GM19397 (cell line): ENCODE measurements around the gene GMDS.

Experiments used
- ATAC-seq: cut with Tn5 transposase; IDR thresholded peaks from one replicate; pipeline ENCODE4 v1.9.1; 2021; ENCODE audit warnings: mild to moderate bottlenecking, moderate library complexity; ENCODE audit not compliant: unreplicated experiment

Gene GMDS

DNA sequence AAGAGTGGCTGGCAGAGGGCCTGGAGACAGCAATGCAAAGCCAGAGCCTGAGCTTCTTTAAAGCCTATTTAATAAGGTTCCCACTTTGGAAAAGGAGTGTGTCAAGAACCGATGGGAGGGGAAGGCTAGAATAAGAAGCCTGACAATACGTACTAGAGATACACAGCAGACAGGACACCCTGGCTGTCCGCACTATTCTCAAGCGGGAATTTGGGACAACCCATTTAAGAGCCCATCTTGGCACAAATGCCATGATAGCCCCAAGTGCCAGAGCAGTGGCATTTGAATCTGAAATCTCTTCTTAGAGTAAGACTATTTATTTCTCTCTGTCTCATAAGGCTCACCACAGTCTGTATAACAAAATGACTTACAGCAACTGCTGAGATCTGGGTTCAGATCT, 3.1 kb downstream of the GMDS start:
- ATAC-seq, result no peak

DNA sequence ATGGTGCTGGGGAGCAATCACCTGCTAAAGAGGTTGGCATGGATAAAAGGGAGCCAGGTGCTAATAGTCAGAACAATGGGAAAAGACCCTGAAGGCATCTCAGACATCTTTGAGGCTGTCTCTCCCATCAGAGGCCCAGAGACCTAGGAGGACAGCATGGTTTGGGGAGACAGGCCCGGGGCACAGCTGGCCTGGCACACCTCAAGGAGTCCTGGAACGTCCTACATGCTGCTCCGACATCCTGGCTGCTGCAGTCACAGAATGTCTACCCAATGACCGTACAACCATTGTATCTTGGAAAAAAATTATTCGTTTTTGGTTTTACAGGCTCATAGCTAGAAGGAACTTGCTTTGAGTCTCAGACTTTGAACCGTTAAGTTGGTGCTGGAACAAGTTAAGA, 4.4 kb downstream of the GMDS start:
- no peak for ATAC-seq

DNA sequence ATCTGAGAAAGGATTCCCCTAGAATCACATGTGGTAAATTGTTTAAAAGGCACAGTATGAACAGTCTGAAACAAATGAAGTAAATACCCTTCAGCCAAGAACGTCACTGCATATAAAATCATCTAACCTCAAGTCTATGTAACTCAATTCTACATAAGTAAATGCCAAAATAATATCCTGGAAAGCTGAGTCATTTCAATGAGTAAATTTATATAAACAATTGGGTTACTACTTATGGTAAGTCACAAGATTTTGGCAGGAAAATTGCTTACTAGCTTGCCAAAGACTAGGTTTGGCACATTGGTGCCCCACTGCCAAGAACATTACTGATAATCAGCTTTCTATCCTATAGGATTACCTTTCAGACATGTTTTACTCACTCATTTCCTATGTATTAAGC, 8.4 kb downstream of the GMDS start:
- ATAC-seq, result no peak

DNA sequence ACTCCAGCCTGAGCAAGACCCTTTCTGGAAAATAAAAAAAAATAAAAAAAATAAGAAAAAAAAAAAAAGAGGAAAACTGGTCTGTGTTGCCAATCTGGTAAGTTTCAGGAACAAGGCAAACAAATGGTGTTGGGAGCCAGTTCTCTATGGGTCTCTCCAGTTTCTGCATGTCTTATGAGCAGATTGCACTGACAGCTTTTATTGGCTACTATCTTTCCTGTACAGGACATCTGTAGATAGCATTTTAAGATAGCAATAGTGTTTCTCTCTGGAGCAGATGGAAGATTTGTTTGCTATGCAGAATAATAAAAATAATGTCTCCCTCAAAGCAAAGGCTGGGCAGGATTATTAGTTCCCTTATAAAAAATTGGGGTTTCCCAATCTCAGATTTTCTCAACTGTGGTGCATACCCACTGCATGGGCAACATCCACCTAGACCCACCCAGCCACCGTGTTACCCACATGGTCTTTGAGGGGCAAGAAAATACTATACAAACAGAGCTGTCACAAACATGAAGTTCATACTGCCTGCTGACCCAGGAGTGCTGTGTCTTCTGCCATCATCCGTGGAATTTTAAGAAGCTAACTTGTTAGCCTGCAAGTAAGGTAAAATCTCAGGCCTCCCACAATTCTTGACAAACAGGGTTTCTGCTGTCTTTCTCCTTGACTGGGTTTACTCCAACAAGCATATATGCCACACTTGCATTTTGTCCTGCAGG, 9.5 kb downstream of the GMDS start:
- ATAC-seq, result no peak

DNA sequence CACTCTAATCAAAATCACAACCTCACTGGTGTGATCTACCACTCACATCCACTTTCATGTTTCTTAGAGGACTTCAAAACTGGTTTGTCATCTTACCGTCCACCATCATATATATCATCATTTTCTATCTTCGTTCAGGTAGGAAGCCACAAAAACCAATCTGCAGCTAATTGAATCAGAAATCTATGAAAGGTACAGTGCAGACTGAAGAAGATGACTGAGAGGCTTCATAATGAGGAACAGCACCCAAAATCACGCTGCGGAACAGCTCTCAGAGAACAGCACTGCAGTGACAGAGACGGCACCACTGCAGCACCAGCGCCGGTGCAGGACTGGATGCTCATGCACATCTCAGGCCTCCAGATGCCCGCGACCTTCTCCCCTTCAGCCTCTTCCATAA, 13.0 kb downstream of the GMDS start:
- ATAC-seq, result peak; percentile 67

DNA sequence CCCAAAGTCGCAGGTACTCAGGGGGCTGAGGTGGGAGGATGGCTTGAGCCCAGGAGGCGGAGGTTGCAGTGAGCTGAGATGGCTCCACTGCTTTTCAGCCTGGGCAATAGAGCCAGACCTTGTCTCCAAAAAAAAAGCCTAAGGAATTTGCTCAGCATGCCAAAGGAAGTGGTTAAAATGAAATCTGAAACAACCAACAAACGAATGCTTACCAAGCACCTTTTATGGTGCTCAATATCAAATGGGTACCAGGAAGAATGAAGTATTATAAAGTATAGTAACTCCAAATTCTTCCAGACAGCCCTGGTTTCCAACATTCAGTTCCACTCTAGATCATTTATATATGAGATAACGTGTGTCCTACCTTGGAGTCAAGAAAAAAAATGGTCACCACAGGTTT, 14.0 kb downstream of the GMDS start:
- ATAC-seq, result no peak

DNA sequence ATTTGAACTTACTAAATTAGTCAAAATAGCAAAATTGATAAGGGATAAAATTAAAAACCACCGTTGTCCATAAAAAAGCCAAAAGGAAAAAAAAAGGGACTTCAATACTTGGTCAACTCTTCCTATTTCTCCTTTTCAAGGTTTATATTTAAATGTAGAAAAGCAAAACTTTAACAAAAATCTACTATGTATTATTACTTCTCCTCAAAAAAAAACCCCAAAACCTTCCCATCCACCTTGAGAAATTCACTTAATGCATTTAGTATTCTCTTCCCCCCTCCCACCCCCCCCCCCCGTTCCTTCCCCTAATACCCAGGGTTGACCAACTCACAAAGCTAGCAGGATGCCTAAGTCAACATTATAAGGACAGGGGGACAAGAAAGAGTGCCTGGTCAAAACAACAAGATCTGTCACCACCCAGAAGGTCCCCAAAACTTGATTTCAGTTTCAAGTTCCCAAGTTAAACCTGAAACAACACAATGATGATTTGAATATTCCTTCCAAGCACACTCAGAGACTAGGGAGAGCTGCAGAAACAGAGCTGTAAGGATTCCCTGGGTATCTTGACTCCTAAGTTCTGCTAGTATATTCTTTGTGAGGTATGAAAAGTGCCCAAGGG, 14.6 kb downstream of the GMDS start:
- ATAC-seq, result peak; percentile 49

DNA sequence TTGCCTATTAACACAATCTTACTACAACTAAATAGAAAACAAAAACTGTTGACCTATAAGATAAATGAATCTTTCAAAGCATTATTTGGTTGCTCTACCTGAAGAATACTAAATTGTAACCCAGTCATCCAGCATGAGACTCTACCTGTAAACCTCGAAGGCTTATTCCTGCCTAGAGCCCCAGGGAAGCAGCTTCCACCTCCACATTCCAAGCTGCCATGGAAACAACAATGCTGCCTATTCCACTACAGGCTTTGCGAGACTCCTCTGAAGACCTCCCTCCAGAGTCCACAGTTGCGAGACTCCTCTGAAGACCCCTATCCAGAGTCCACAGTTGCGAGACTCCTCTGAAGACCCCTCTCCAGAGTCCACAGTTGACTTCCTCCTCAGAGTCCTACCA, 15.7 kb downstream of the GMDS start:
- ATAC-seq, result no peak

DNA sequence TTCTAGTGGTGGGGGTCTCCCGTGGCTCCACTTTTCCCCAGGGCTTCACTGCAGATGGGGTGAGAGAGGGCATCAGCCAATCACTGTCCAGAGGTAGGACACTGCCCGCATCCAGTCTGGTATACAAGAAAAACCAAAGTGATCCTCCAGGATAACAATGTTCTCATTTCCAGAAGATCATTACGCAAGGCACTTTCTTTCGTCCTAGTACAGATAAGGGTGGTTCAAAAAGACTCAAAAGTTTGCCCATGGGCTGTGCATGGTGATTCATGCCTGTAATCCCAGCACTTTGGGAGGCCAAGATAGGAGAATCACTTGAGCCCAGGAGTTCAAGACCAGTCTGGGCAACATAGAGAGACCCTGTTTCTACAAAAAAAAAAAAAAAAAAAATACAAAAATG, 16.4 kb downstream of the GMDS start:
- no peak for ATAC-seq

DNA sequence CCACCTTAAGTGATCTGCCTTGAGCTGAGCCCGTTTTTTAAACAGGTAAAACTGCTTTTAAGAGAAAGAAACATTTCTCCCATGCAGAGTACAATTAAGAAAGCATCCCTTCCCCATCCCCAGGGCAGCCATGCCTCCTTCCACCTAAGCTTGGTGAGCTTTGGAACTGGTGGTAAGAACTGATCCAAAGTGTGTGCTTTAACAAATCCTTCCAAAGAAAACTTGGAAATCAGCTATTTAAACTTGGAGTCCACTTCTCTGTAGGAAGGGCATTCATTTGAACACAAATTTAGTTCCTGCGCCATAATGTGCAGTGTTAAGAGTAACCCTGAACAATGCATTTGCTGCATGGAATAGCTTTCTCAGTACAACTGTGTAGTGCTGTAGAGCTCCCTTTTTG, 17.0 kb downstream of the GMDS start:
- no peak for ATAC-seq

DNA sequence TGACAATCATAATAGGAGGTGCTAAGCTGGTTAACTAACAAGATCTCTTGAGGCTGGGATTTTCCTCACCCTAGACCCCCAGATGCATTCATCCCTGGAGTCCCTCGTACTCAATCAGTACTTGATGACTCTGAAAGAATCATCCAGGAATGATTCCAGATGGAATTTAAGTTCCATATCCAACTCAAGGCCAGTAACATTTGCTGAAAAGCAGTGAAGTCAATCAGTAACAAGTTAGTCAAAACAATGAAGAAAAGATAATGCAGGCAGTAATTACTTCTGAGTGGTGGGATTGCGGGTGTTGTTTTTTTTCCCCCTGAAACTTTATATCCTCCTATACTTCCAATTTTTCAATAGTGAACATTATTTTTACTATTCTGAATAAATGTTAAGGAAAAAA, 18.6 kb downstream of the GMDS start:
- no peak for ATAC-seq

DNA sequence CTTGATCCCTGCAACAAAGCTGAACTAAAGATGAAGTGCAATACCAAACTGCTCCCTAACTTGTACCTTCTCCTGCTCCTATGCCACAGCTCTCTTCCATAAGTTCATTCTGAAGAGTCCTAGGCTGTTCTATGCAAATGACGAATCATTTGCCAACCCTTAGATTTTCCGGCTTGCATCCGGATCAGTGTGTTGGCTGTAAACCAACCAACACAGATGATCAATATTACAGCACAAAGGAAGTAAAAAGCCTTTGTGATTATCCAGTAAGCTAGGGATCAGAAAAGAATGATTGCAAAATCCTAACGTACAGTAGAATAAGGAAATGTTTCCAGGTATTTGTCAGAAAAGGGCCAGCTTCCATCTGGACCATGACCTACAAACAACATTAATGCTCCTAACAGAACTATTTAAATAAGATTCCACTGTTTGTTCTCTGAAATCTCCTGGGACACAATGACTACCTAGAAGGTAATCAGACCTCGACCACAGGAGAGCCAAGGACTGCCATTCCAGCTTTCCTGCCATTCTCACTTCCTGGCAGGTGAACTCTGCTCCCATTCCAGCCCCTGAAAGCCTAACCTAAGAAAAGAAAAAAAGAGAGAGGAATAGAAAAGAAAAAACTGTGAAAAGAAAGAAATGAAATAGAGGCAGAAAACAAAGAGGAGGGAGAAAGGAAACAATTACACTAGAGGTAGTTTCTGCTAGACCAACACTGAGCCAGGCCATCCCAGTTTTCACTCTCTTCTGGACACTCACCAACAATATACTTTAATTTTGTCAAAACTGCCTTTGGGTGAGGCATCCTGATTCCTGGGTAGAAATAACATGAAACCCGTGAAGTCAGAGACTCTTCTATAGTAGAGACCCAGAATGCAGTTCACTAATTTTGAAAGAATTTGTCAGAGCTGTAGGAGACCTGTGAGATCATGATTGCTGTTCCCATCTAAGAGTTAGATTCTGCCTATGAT, 19.7 kb downstream of the GMDS start:
- ATAC-seq, result no peak

DNA sequence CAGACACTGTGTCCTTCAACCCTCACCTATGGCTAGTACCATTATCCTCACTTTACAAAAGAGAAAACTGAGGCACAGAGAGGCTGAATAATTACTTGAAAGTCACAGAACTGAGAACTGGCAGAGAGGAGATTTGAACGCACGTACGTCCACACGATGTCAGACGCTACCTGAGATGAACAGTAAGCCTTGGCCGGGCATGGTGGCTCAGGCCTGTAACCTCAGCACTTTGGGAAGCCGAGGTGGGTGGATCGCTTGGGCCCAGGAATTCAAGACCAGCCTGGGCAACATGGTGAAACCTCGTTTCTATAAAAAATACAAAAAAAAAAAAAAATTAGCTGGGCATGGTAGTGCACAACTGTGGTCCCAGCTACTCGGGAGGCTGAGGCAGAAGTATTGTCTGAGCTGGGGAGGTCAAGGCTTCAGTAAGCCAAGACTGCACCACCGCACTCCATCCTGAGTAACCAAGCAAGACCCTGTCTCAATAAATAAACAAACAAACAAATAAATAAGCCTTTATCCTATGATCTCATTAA, 20.5 kb downstream of the GMDS start:
- no peak for ATAC-seq

DNA sequence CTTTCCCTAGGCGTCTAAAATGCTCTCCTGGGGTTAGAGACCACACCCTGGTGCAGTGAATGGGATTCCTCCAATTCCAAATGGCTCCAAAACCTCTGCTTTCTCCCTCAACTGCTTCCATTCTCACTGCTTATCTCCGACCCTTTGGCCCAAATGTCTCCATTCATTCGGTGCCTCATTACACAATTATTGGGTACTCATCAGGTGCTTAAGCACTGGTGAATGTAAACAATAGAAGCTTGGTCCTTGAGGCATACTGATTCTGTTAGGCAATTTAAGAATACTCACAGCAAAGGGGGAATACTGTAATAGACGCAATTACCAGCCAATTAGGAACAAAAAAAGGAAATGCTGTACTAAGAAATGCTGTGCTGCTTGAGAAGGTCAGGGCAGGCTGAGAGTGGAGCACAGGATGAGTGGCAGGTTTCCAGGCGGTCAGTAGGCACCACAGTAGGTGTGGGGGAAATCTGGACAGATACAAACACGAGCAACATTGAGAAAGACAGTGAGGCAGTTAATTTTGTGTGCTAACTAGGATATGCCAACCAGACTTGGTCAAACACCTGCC, 23.0 kb downstream of the GMDS start:
- no peak for ATAC-seq

DNA sequence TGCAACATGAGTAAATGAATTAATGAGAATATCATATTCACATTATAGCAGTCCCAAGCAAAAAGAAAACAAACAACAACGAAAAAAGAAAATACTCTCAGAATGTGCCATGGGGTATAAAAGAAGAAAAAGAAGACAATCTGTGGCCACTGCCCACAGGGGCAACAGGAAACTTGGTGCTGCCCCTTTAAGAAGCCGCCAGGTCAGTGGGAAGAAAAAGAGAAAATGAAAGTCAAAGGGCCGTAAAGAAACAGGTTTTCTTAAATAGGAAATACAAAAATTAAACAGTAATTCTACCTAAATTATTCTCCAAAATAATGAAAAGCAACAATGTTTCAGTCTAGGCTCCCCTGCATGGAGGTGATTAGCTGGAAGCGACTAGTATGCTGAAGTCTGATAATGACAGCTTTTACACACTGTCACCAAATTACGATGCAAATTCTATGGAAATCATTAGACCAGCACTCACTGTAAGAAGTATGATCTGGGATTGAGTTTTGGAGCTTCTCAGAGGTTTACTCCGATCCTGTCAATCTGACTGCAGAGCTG, 23.6 kb downstream of the GMDS start:
- no peak for ATAC-seq

DNA sequence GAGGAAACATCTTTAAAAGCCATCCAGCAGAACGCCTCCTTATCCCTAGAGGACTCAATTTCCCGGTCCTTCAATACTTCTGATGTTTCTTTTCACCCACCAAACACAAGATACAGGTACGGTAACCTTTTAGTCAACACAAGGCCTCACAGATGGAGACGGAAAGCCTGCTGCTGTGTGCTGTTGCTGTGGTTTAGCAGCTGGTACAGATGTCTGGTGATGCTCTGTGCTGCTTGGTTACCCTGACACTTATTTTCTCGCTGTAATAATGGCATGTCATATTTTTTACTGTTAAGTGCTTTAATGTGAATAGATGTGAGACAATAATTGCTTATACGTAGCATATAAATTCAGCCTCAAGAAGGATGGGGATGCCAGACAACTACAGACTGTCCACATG, 25.3 kb downstream of the GMDS start:
- ATAC-seq, result no peak

DNA sequence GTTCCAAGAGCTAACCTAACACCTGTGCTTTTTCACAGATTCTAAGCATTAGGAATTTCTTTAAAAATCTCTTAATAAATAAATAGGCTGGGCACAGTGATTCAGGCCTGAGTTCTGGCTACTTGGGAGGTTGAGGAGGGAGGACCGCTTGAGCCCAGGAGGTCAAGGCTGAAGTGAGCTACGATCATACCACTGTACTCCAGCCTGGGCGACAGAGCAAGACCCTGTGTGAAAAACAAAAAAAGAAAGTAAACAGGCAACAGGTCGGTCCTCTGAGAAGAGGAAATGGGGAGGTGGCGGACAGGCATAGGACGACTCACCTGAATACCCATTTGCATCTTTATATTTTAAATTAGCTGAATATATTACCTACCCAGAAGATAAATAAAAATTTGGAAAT, 26.5 kb downstream of the GMDS start:
- ATAC-seq, result no peak

DNA sequence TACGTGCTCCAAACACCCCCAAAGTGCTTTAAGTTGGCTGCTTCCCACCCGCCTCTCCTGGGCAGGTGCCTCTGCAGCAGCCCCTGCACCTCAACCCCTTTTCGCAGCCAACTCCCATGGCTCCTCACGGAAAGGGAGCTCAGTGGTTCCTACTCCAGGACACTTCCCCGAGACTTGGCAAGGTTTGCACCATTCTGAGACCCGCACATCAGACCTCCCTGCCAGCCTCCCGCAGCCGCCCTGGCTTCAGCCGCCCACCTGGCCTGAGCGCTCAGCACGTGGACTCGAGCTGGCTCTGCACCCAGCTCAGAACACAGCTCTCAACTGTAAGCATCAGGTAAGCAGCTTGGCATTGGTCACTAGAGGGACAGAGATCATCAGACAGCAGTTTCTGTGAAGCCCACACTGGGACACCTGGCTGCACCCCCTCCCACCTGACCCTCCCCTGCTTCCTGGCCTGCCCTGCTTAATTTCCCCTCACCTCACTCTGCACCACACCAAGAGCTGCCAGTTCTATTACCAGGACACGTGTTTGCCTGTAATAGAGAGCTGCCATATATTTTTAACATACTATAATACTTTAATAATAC, 28.5 kb downstream of the GMDS start:
- ATAC-seq, result no peak

DNA sequence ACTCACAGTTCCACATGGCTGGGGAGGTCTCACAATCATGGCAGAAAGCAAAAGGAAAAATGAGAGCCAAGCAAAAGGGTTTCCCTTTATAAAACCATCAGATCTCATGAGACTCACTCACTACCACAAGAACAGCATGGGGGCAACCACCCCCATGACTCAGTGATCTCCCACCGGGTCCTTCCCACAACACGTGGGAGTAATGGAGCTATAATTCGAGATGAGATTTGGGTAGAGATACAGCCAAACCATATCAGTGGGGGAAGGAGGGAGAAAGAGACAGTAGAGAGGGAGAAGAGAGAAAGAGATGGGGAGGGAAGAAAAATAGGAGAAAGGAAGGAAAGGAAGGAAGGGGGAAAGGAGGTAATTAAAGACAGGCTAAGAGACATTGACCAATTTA, 30.1 kb downstream of the GMDS start:
- ATAC-seq, result no peak

DNA sequence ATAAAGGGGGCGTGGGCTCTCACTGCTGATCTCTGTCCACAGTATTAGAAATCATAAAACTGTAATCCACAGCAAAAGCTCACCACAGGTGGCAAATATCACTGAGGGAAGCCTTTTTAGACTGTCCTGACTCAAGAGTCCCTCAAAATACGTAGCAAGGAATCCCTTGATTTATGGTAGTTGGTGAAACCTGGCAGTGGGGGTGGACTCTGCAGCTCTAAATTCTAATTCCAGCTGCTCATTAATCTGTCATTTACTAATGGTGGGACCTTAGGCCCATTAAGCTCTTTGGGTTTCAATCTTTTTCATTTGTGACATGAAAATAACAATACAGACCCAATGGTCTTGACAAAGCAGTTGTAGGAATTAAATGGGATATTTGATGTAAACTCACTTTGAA, 32.3 kb downstream of the GMDS start:
- no peak for ATAC-seq
